Left lung (tissue), 10 donors: ENCODE results near the gene ECE1. TPM values are rescaled to one million over a fixed set of nuclear protein-coding genes. Genes with fewer than 3 reads are reported as not detected.
A peak's percentile ranks its signal among the peaks of the same experiment; 100 is the strongest.

Source experiments
- ATAC-seq: fragments of 200-7000 bp; cut with Tn5 transposase; one replicate; pipeline ENCODE4 v1.9.1; 2020; ENCODE audit warnings: moderate library complexity
- DNase-seq, 4 donors: peaks; one replicate each; pipeline ENCODE4 v3.0.0-alpha.2; 2013 to 2020
- H3K27ac ChIP-seq, 2 donors: fragments of 200-600 bp; sonication (generic) in 1 of 2; one replicate each; pipeline versions ENCODE4 v1.5.0 to v1.8.0; 2020 to 2021
- H3K27me3 ChIP-seq, 2 donors: fragments of 200-600 bp; sonication (generic) in 1 of 2; one replicate each; pipeline versions ENCODE4 v1.5.0 to v1.8.0; 2020 to 2021
- H3K36me3 ChIP-seq, 2 donors: fragments of 200-600 bp; sonication (generic) in 1 of 2; one replicate each; pipeline versions ENCODE4 v1.5.0 to v1.8.0; 2020 to 2021
- H3K4me1 ChIP-seq, 2 donors: fragments of 200-600 bp; one replicate each; pipeline ENCODE4 v1.8.0; 2021
- H3K4me3 ChIP-seq, 2 donors: fragments of 200-600 bp; sonication (generic) in 1 of 2; one replicate each; pipeline versions ENCODE4 v1.5.0 to v1.8.0; 2020 to 2021; ENCODE audit warnings: mild to moderate bottlenecking in 1 of 2
- H3K9me3 ChIP-seq, 2 donors: fragments of 200-600 bp; sonication (generic) in 1 of 2; one replicate each; pipeline versions ENCODE4 v1.5.0 to v1.8.0; 2020 to 2021
- CTCF ChIP-seq, 2 donors: fragments of 200-600 bp; sonication (generic) in 1 of 2; IDR thresholded peaks; one replicate each; pipeline versions ENCODE4 v1.5.0 to v1.8.0; 2021; ENCODE audit warnings: antibody characterized with exemption in 2 of 2
- intact Hi-C, 2 donors: fragments of 100-400 bp; cut with DNase I; formaldehyde crosslinking; loops; one replicate each; pipeline versions ENCODE4 v1.11.2 to v1.14.2; 2022
- polyA plus RNA-seq, 6 donors: library from polyadenylated mRNA; unstranded; fragments of 120-200 nt; gene quantifications; one replicate each; pipeline ENCODE4 v1.2.1, GENCODE V29; 2013; ENCODE audit not compliant: insufficient read length in 6 of 6
- total RNA-seq, 2 donors: library from RNA; stranded (reverse); fragmentation: NEBNext Ultra II Directional; extraction: Animal tissue kit (Norgen Biotek cat#: 25700); gene quantifications; one replicate each; pipeline ENCODE4 v1.2.1, GENCODE V29; 2021
- donor health status: DM: no; HTN: yes; CAD: no.
- donor health status: DM: no; HTN: no; CAD: no.

The ECE1 gene
- total and polyA plus RNA-seq, 8 donors = 76.7 to 107 (median 83.3) TPM

- Histone ChIP-seq H3K9me3 (no peaks in the 10 kb centered on the region), H3K4me3 (no peak overlapping the region), H3K36me3 (peaks cover 0 to 100% of the 10 kb centered on the region in 2 donors), H3K27ac (no peak overlapping the region), H3K27me3 (no peaks in the 10 kb centered on the region), H3K4me1 (no peaks in the 10 kb centered on the region)
- intact Hi-C loops = no loop called here
- no peak for TF ChIP-seq CTCF (IDR thresholded peaks at IDR 0.05)
- ATAC-seq (no peak), DNase-seq (no peak)
Measured at GRCh38 chr1:21225065-21225464, 65.2 kb downstream of the ECE1 start.

- no peak for TF ChIP-seq CTCF (IDR thresholded peaks at IDR 0.05)
- Histone ChIP-seq H3K4me3 (no peak overlapping the region), H3K27me3 (no peaks in the 10 kb centered on the region), H3K27ac (no peak overlapping the region), H3K9me3 (no peaks in the 10 kb centered on the region), H3K4me1 (no peaks in the 10 kb centered on the region), H3K36me3 (peaks cover 0 to 85% of the 10 kb centered on the region in 2 donors)
- DNase-seq (no peak), ATAC-seq (no peak)
- intact Hi-C loops = no loop called here
Measured at GRCh38 chr1:21220815-21221214, 69.4 kb downstream of the ECE1 start.

- TF ChIP-seq CTCF (IDR thresholded peaks at IDR 0.05) = no peak
- H3K9me3 ChIP-seq = no peaks in the 10 kb centered on the region
- H3K36me3 ChIP-seq = peaks cover 0 to 74% of the 10 kb centered on the region in 2 donors
- intact Hi-C loops = no loop called here
- no peaks in the 10 kb centered on the region for H3K4me1 ChIP-seq
- ATAC-seq = no peak
- H3K27ac ChIP-seq = no peak overlapping the region
- no peaks in the 10 kb centered on the region for H3K27me3 ChIP-seq
- DNase-seq = no peak
- H3K4me3 ChIP-seq = no peak overlapping the region
Measured at GRCh38 chr1:21219674-21220073, 70.6 kb downstream of the ECE1 start.

- no peaks in the 10 kb centered on the region for H3K27me3 ChIP-seq
- intact Hi-C loops = no loop called here
- H3K9me3 ChIP-seq = no peaks in the 10 kb centered on the region
- peak; percentile 32 for ATAC-seq
- H3K27ac ChIP-seq = no peak overlapping the region
- peaks cover 0 to 57% of the 10 kb centered on the region in 2 donors for H3K36me3 ChIP-seq
- no peak overlapping the region for H3K4me3 ChIP-seq
- TF ChIP-seq CTCF (IDR thresholded peaks at IDR 0.05) = no peak
- no peaks in the 10 kb centered on the region for H3K4me1 ChIP-seq
- DNase-seq = peak in 1 of 4 donors; percentile 73
Measured at GRCh38 chr1:21217812-21218596, 72.3 kb downstream of the ECE1 start.

- no peak overlapping the region for H3K27ac ChIP-seq
- peaks cover 0 to 48% of the 10 kb centered on the region in 2 donors for H3K36me3 ChIP-seq
- H3K4me1 ChIP-seq = no peaks in the 10 kb centered on the region
- no peaks in the 10 kb centered on the region for H3K27me3 ChIP-seq
- peak; percentile 63 to 79 for TF ChIP-seq CTCF (IDR thresholded peaks at IDR 0.05)
- H3K9me3 ChIP-seq = no peaks in the 10 kb centered on the region
- peak; percentile 72 for ATAC-seq
- DNase-seq = peak in 3 of 4 donors; percentile 18 to 69 (median 44)
- intact Hi-C loops = no loop called here
- no peak overlapping the region for H3K4me3 ChIP-seq
Measured at GRCh38 chr1:21216835-21217811, 73.1 kb downstream of the ECE1 start.
